ENCODE data around the gene TMPRSS3. TPM values are rescaled to one million over a fixed set of nuclear protein-coding genes. Genes with fewer than 3 reads are reported as not detected.
A peak's percentile ranks its signal among the peaks of the same experiment; 100 is the strongest.

The TMPRSS3 gene
- total RNA-seq, 2 donors from 2014 or later: 12.5 to 12.7 TPM

DNA sequence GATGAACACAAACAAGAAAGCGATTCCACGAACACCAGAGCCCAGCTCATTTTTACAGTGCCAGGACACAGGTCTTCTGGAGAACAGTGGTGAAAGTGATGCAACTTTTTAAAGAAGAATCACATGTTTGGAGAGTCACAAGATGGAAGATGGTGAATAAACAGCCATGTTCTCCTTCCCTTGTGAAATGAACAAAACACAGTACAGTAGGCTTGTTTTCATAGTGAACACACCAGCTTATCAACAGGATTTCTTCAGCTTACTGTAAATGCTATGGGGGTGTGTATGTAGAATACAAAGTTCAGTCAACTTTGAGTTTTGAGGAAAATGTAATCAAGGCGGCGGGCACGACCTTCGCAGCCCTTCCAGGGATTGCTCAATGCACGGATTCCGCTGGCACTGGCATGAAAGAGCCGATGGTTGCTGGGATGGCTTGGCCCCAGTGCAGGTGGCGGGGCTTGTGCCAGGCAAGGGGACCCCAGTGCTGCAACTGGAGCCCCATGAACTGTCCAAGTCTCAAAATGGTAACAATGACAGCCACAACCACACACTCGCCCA is 9.7 kb downstream of the TMPRSS3 start:
- intact Hi-C loops (cut with DNase I): no loop called here
- TF ChIP-seq, protein P1, sequence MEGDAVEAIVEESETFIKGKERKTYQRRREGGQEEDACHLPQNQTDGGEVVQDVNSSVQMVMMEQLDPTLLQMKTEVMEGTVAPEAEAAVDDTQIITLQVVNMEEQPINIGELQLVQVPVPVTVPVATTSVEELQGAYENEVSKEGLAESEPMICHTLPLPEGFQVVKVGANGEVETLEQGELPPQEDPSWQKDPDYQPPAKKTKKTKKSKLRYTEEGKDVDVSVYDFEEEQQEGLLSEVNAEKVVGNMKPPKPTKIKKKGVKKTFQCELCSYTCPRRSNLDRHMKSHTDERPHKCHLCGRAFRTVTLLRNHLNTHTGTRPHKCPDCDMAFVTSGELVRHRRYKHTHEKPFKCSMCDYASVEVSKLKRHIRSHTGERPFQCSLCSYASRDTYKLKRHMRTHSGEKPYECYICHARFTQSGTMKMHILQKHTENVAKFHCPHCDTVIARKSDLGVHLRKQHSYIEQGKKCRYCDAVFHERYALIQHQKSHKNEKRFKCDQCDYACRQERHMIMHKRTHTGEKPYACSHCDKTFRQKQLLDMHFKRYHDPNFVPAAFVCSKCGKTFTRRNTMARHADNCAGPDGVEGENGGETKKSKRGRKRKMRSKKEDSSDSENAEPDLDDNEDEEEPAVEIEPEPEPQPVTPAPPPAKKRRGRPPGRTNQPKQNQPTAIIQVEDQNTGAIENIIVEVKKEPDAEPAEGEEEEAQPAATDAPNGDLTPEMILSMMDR (IDR thresholded peaks at IDR 0.05): no peak
- TF ChIP-seq POLR2A (IDR thresholded peaks at IDR 0.05): no peak
- Histone ChIP-seq H3K9me3 (no peaks in the 10 kb centered on the region), H3K4me3 (no peak overlapping the region), H3K4me1 (peaks cover 15% of the 10 kb centered on the region), H3K36me3 (replicated peaks in 1 of 2; ENCODE audit: insufficient read depth in 1 of 2, low read depth in 2 of 2) (no peaks in the 10 kb centered on the region), H3K27ac (no peak overlapping the region), H3K27me3 (no peaks in the 10 kb centered on the region)
- DNase-seq (peak in 2 of 4 donors; percentile 34 to 40), ATAC-seq (no peak)
- WGBS, 2 donors: 55 to 56% methylated on average over 7 to 11 of the region's 11 CpGs

DNA sequence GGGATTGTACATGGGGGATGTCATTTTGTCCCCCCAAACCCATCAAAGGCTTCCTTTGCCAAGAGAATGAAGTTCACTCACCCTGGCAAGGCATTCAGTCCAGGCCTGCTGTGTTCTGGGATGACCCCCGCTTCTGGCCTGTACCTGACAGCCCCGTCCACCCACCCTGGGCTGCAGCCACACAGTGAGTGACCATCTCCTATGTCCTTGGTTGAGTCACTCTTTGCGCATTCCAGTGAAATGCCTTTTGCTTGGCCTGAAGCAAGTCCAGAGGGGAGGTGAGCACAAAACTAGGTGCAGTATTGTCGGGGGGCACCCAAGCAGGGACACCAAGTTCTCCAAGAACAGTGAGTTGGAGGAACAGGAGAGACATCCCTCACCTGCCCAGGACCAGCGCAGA is 10.2 kb downstream of the TMPRSS3 start:
- intact Hi-C loops (cut with DNase I): no loop called here
- TF ChIP-seq POLR2A (IDR thresholded peaks at IDR 0.05): no peak
- TF ChIP-seq, protein P1 (IDR thresholded peaks at IDR 0.05): no peak
- peaks cover 15% of the 10 kb centered on the region for H3K4me1 ChIP-seq
- no peak for DNase-seq
- no peaks in the 10 kb centered on the region for H3K9me3 ChIP-seq
- no peak overlapping the region for H3K27ac ChIP-seq
- no peaks in the 10 kb centered on the region for H3K36me3 ChIP-seq (replicated peaks in 1 of 2; ENCODE audit: insufficient read depth in 1 of 2, low read depth in 2 of 2)
- no peak overlapping the region for H3K4me3 ChIP-seq
- no peak for ATAC-seq
- 92 to 97% methylated on average over 5 of the region's 5 CpGs for WGBS, 2 donors
- H3K27me3 ChIP-seq: no peaks in the 10 kb centered on the region

GRCh38 chr21:42384989-42385388 is 10.9 kb downstream of the TMPRSS3 start:
- no peaks in the 10 kb centered on the region for H3K36me3 ChIP-seq (replicated peaks in 1 of 2; ENCODE audit: insufficient read depth in 1 of 2, low read depth in 2 of 2)
- no peak overlapping the region for H3K4me3 ChIP-seq
- no peaks in the 10 kb centered on the region for H3K9me3 ChIP-seq
- TF ChIP-seq, protein P1 (IDR thresholded peaks at IDR 0.05): no peak
- no peak for TF ChIP-seq POLR2A (IDR thresholded peaks at IDR 0.05)
- H3K4me1 ChIP-seq: peaks cover 10% of the 10 kb centered on the region
- H3K27me3 ChIP-seq: no peaks in the 10 kb centered on the region
- WGBS, 2 donors: 82 to 91% methylated on average over 2 of the region's 2 CpGs
- no peak overlapping the region for H3K27ac ChIP-seq
- DNase-seq: no peak
- ATAC-seq: no peak
- intact Hi-C loops (cut with DNase I): no loop called here

- ATAC-seq (no peak), DNase-seq (no peak)
- H3K27me3 ChIP-seq: no peaks in the 10 kb centered on the region
- peaks cover 5% of the 10 kb centered on the region for H3K4me1 ChIP-seq
- TF ChIP-seq, protein P1 (IDR thresholded peaks at IDR 0.05): no peak
- no peak for TF ChIP-seq POLR2A (IDR thresholded peaks at IDR 0.05)
- H3K36me3 ChIP-seq (replicated peaks in 1 of 2; ENCODE audit: insufficient read depth in 1 of 2, low read depth in 2 of 2): no peaks in the 10 kb centered on the region
- H3K27ac ChIP-seq: no peak overlapping the region
- intact Hi-C loops (cut with DNase I): no loop called here
- no peak overlapping the region for H3K4me3 ChIP-seq
- WGBS, 2 donors: 71 to 79% methylated on average over 8 of the region's 8 CpGs
- no peaks in the 10 kb centered on the region for H3K9me3 ChIP-seq
These were observed 11.5 kb downstream of the TMPRSS3 start for GRCh38 chr21:42384156-42384945.
